CD14-positive monocyte (primary cell): ENCODE measurements around the gene SLC25A44. TPM values are rescaled to one million over a fixed set of nuclear protein-coding genes. Genes with fewer than 3 reads are reported as not detected.

ENCODE experiments used
- DNase-seq, 3 donors: peaks; one replicate each; pipeline ENCODE4 v3.0.0-alpha.2; 2011 to 2022
- H2AFZ ChIP-seq: 2 replicates; pipeline ENCODE4 v1.6.0; 2012; ENCODE audit warnings: mild to moderate bottlenecking, low read depth, low read length, inconsistent platforms; ENCODE audit not compliant: insufficient read depth, poor library complexity, severe bottlenecking
- H3K27ac ChIP-seq, 2 donors: 1 replicate in 1 of 2; 2 replicates in 1 of 2; pipeline ENCODE4 v1.5.1; 2012 to 2013; ENCODE audit warnings: low read length in 2 of 2, control low read depth in 1 of 2, inconsistent platforms in 1 of 2, low read depth in 1 of 2, mild to moderate bottlenecking in 1 of 2
- H3K27me3 ChIP-seq, 2 donors: one replicate each; pipeline versions ENCODE4 v1.6.0 to v1.6.1; 2011 to 2013; ENCODE audit warnings: low read length in 2 of 2; ENCODE audit not compliant: control insufficient read depth in 2 of 2, insufficient read depth in 2 of 2
- H3K36me3 ChIP-seq, 2 donors: replicated peaks in 1 of 2; 1 replicate in 1 of 2; 2 replicates in 1 of 2; pipeline versions ENCODE4 v1.5.1 to v1.6.1; 2012 to 2013; ENCODE audit warnings: low read length in 2 of 2, control low read depth in 1 of 2, inconsistent platforms in 1 of 2, mild to moderate bottlenecking in 1 of 2; ENCODE audit not compliant: insufficient read depth in 2 of 2, control insufficient read depth in 1 of 2
- H3K4me1 ChIP-seq, 2 donors: 1 replicate in 1 of 2; 2 replicates in 1 of 2; pipeline versions ENCODE4 v1.5.1 to v1.6.1; 2012 to 2013; ENCODE audit warnings: low read length in 2 of 2, control low read depth in 1 of 2, inconsistent platforms in 1 of 2, mild to moderate bottlenecking in 1 of 2, moderate library complexity in 1 of 2; ENCODE audit not compliant: insufficient read depth in 2 of 2, control insufficient read depth in 1 of 2
- H3K4me2 ChIP-seq: replicated peaks from 2 replicates; pipeline ENCODE3; 2012; ENCODE audit warnings: low read length, moderate library complexity, mild to moderate bottlenecking; ENCODE audit not compliant: poor library complexity, severe bottlenecking; ENCODE audit errors: extremely low read depth
- H3K4me3 ChIP-seq, 3 experiments: fragments of 200-600 bp in 1 of 3; sonication (generic) in 1 of 3; replicated peaks in 1 of 3; 1 replicate in 2 of 3; 2 replicates in 1 of 3; pipeline ENCODE4 v1.5.1; 2011 to 2013; ENCODE audit warnings: low read length in 3 of 3, mild to moderate bottlenecking in 3 of 3, control low read depth in 2 of 3, low read depth in 2 of 3, inconsistent platforms in 1 of 3, moderate library complexity in 1 of 3
- H3K79me2 ChIP-seq: 2 replicates; pipeline ENCODE4 v1.6.0; 2012; ENCODE audit warnings: mild to moderate bottlenecking, control low read depth, inconsistent platforms, low read length, moderate library complexity; ENCODE audit not compliant: insufficient read depth
- H3K9ac ChIP-seq: 2 replicates; pipeline ENCODE4 v1.6.0; 2017; ENCODE audit warnings: low read length, mild to moderate bottlenecking; ENCODE audit not compliant: insufficient read depth, poor library complexity, severe bottlenecking
- H3K9me3 ChIP-seq, 2 donors: replicated peaks in 1 of 2; 1 replicate in 1 of 2; 2 replicates in 1 of 2; pipeline versions ENCODE4 v1.5.1 to v1.6.1; 2012 to 2013; ENCODE audit warnings: low read length in 2 of 2, control low read depth in 1 of 2; ENCODE audit not compliant: control insufficient read depth in 1 of 2, insufficient read depth in 1 of 2
- H4K20me1 ChIP-seq: 2 replicates; pipeline ENCODE4 v1.6.0; 2012; ENCODE audit warnings: mild to moderate bottlenecking, low read length, control low read depth, moderate library complexity; ENCODE audit not compliant: insufficient read depth
- H3K27ac Mint-ChIP-seq, 7 donors: one replicate each; pipeline ENCODE4 v1.8.0; 2020; ENCODE audit warnings: mild to moderate bottlenecking in 7 of 7, mixed read lengths in 7 of 7, moderate library complexity in 6 of 7, inconsistent platforms in 2 of 7
- H3K27me3 Mint-ChIP-seq, 3 donors: one replicate each; pipeline ENCODE4 v1.8.0; 2021 to 2022; ENCODE audit warnings: low read depth in 3 of 3, mild to moderate bottlenecking in 3 of 3, mixed read lengths in 3 of 3, moderate library complexity in 3 of 3, inconsistent platforms in 1 of 3
- H3K36me3 Mint-ChIP-seq, 2 donors: one replicate each; pipeline ENCODE4 v1.8.0; 2020; ENCODE audit warnings: mixed read lengths in 2 of 2, inconsistent platforms in 1 of 2, mild to moderate bottlenecking in 1 of 2
- H3K4me1 Mint-ChIP-seq: one replicate; pipeline ENCODE4 v1.8.0; 2020; ENCODE audit warnings: mild to moderate bottlenecking, mixed read lengths
- H3K4me3 Mint-ChIP-seq, 2 donors: one replicate each; pipeline ENCODE4 v1.8.0; 2020; ENCODE audit warnings: mild to moderate bottlenecking in 2 of 2, mixed read lengths in 2 of 2, moderate library complexity in 1 of 2
- H3K9me3 Mint-ChIP-seq, 7 donors: one replicate each; pipeline ENCODE4 v1.8.0; 2020 to 2022; ENCODE audit warnings: mixed read lengths in 7 of 7, mild to moderate bottlenecking in 6 of 7, moderate library complexity in 6 of 7, inconsistent platforms in 2 of 7
- CTCF ChIP-seq: fragments of 200-600 bp; IDR thresholded peaks from one replicate; pipeline ENCODE4 v1.8.0; 2022; ENCODE audit warnings: antibody characterized with exemption, mild to moderate bottlenecking
- WGBS: methylation state at CpG from one replicate; pipeline ENCODE4 v1.1.5; 2013; ENCODE audit warnings: missing lambda C conversion rate; ENCODE audit not compliant: insufficient coverage; 5-methylcytosine and 5-hydroxymethylcytosine counted together
- intact Hi-C, 2 donors: fragments of 100-400 bp; cut with micrococcal nuclease; formaldehyde crosslinking; loops; one replicate each; pipeline versions ENCODE4 v1.15.0 to v1.15.1; 2023
- polyA plus RNA-seq, 3 donors: library from polyadenylated mRNA; depleted of rRNA in 1 of 3; unstranded in 2 of 3; stranded (reverse) in 1 of 3; fragments of 300-500 nt in 2 of 3; fragments of >200 nt in 1 of 3; fragmentation: Illumina TruSeq in 2 of 3; gene quantifications; 1 replicate in 2 of 3; 2 replicates in 1 of 3; pipeline ENCODE4 v1.2.3, GENCODE V29; 2012 to 2021

SLC25A44 gene
- polyA plus RNA-seq, 3 donors, result 17.1 to 28.8 (median 24.1) TPM

GRCh38 chr1:156244126-156244525 lies 50.2 kb downstream of the SLC25A44 start:
- peaks cover 0 to 12% of the 10 kb centered on the region in 2 donors for H3K9me3 ChIP-seq
- no peak for DNase-seq
- H3K79me2 ChIP-seq, result no peaks in the 10 kb centered on the region
- peaks cover 10 to 31% of the 10 kb centered on the region in 2 donors for H3K27me3 ChIP-seq
- Mint-ChIP-seq H3K9me3 (peaks cover 0 to 9% (median 0%) of the 10 kb centered on the region in 7 donors), H3K36me3 (peaks cover 28 to 35% of the 10 kb centered on the region in 2 donors), H3K4me3 (no peak overlapping the region), H3K4me1 (peaks cover 14% of the 10 kb centered on the region), H3K27ac (no peak overlapping the region), H3K27me3 (peaks cover 21 to 40% (median 35%) of the 10 kb centered on the region in 3 donors)
- peaks cover 28% of the 10 kb centered on the region for H4K20me1 ChIP-seq
- no peak overlapping the region for H3K27ac ChIP-seq
- WGBS, result 100% methylated on average over 1 of the region's 2 CpGs
- H3K4me3 ChIP-seq, result no peak overlapping the region
- no peak overlapping the region for H3K9ac ChIP-seq
- intact Hi-C loops, result no loop called here
- no peak for TF ChIP-seq CTCF
- peaks cover 16 to 23% of the 10 kb centered on the region in 2 donors for H3K36me3 ChIP-seq
- H2AFZ ChIP-seq, result no peak overlapping the region
- no peak overlapping the region for H3K4me2 ChIP-seq
- peaks cover 9 to 14% of the 10 kb centered on the region in 2 donors for H3K4me1 ChIP-seq

DNA sequence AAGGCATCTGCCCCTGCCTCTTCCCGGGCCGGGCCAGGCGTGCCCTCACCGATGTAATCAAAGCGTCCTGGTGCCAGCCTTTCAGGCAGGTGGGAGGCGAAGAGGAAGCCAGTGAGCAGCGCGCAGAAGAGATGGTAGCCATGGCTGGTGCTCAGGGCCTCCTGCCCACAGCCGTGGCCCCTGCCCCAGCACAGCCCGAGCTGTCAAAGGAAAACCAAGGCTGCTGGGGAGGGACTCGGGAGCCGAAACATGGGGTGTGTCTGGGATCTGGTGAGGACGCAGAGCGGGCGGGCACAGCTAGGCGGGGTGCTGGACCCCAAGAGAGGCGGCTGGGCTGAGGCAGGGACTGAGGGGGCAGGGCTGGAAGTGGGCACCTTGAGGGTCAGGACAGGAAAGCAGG lies 50.8 kb downstream of the SLC25A44 start:
- no peak for DNase-seq
- peaks cover 33% of the 10 kb centered on the region for H4K20me1 ChIP-seq
- no peak overlapping the region for H3K4me2 ChIP-seq
- H3K79me2 ChIP-seq, result no peaks in the 10 kb centered on the region
- no peak overlapping the region for H3K9ac ChIP-seq
- H3K36me3 ChIP-seq, result peaks cover 15 to 23% of the 10 kb centered on the region in 2 donors
- no peak overlapping the region for H2AFZ ChIP-seq
- Mint-ChIP-seq H3K4me1 (peaks cover 14% of the 10 kb centered on the region), H3K27ac (no peak overlapping the region), H3K27me3 (peaks cover 21 to 40% (median 35%) of the 10 kb centered on the region in 3 donors), H3K9me3 (peaks cover 0 to 9% (median 0%) of the 10 kb centered on the region in 7 donors), H3K36me3 (peaks cover 29 to 35% of the 10 kb centered on the region in 2 donors), H3K4me3 (peak overlapping the region in 1 of 2 donors; percentile 90)
- peaks cover 9 to 14% of the 10 kb centered on the region in 2 donors for H3K4me1 ChIP-seq
- no peak overlapping the region for H3K27ac ChIP-seq
- H3K27me3 ChIP-seq, result peaks cover 10 to 31% of the 10 kb centered on the region in 2 donors
- WGBS, result 94% methylated on average over 17 of the region's 17 CpGs
- intact Hi-C loops, result no loop called here
- no peak for TF ChIP-seq CTCF
- no peak overlapping the region for H3K4me3 ChIP-seq
- H3K9me3 ChIP-seq, result peaks cover 0 to 12% of the 10 kb centered on the region in 2 donors
